NCI-H524 (cell line): ENCODE data around the gene GOT2.
"Not testable (repeated sequence)": the region's sequence is repeated elsewhere in the genome, so short reads cannot be mapped to it uniquely, and the experiment has no call there.

Source experiments
- DNase-seq, 2 experiments: peaks; one replicate each; lab custom pipeline; 2025; lab: John Stamatoyannopoulos, UW

Gene GOT2

DNA sequence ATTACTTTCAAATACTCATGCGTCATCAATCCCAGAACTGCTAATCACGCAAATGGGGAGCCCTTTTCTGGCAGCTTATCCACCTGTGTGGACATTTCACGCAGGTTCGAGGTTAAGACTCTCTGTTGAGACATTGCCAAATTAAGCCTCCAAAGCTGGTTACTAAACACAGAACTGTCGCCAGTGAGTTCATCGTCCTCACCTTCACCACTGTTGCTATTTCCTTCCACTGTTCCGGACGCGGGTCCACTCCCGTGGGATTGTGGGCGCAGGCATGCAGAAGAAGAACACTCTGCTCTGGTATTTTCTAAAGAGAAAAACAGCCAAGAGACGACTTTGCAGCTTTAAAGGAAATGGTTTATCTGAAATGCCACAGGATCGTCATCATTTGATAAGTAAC, 16.1 kb downstream of the GOT2 start:
- DNase-seq = no peak

DNA sequence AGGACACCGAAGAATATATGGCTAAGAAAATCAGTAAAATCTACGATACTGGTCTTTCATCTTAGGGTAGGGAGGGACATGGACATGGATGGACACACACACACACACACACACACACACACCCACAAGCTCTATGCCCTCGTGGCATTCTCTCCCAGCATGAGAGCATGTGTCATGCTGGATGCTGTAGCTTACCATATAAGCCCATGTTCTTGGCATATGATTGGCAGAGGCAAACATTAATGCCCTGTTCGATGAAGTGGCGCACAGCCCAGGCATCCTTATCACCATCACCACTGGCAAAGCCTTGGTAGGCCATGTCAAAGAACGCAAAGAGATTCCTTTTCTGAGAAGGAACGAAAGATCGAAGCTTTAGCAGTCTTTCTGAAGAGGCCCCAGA, 17.6 kb downstream of the GOT2 start:
- DNase-seq = no peak

DNA sequence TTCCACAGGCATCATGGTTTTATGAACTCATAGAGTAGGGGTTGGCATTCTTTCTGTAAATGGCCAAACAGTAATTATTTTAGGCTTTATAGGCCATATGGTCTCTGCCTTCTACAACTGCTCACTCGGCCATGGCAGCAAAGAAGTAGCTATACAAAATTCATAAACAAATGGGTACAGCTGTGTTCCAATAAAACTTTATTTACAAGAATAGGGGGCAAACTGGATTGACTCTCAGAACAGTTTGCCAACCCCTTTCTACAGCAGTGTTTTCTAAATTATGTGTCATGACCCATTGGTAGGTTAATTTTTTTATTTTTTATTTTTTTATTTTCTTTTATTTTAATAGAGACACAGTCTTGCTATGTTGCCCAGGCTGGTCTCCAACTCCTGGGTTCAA, 20.4 kb downstream of the GOT2 start:
- no peak for DNase-seq

DNA sequence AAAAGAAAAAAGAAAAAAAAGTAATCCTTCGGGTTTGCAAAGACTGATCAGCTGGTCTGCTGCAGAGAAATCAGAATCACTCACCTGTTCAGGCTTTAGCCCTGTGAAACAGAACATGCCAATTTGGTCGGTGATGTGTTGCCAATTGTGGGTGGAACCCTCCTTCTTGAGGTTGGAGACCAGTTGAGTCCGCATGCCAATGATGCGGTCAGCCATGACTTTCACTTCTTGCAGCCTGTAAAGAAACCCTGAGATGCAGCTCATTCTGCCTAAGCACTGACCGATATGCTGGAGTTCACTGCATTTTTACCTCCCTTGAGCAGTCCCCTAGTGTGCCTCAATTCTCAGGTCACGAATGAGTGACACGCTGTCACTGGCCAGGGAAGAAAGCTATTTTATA, 24.8 kb downstream of the GOT2 start:
- DNase-seq = no peak

DNA sequence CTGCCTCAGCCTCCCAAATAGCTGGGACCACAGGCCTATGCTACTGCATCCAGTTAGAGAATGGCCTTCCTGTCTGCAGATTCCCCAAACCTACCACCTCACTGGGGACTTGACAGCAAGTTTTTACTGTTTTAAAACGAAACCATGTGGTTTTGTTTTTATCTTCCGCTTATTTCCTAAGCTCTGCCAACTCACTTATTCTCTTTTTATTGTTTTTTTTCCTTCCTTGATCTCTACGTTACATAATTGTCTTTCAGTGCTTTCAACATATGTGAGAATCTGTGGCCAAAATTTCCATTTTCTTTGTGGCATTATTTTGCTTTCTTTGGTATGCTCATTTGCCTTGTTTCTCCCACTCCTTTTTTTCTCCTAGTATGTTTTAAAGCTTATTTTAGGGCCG, 35.0 kb downstream of the GOT2 start:
- DNase-seq = no peak

DNA sequence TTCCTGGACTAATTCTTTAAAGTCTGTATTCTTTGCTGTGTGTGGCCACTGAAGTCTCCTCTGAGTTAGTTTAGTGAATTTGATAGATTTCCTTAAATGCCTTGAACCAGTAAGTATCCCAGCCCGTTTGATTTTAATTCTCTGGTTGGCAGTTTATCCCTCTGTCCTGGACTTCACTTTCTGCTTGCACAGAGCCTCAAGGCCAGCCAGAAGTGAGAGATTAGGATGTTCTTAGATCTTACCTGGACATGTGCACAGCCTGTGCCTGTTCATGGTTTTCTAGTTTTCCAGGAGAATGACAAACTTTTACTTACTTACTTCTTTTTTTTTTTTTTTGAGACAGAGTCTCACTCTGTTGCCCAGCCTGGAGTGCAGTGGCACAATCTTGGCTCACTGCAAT, 38.7 kb downstream of the GOT2 start:
- no peak for DNase-seq

DNA sequence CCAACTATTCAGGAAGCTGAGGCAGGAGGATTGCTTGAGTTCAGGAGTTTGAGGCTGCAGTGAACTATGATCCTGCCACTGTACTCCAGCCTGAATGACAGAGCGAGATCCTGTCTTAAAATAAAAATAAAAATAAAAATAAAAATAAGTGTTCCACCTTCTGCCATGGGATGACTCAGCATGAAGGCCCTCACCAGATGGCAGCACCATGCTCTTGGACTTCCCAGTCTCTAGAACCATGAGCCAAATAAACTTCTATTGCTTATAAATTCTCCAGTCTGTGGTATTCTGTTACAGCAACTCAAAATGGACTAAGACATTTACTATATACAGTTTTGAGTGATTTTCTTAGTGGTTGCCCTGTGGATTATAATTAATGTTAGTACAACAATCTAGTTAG, 41.7 kb downstream of the GOT2 start:
- no peak for DNase-seq

DNA sequence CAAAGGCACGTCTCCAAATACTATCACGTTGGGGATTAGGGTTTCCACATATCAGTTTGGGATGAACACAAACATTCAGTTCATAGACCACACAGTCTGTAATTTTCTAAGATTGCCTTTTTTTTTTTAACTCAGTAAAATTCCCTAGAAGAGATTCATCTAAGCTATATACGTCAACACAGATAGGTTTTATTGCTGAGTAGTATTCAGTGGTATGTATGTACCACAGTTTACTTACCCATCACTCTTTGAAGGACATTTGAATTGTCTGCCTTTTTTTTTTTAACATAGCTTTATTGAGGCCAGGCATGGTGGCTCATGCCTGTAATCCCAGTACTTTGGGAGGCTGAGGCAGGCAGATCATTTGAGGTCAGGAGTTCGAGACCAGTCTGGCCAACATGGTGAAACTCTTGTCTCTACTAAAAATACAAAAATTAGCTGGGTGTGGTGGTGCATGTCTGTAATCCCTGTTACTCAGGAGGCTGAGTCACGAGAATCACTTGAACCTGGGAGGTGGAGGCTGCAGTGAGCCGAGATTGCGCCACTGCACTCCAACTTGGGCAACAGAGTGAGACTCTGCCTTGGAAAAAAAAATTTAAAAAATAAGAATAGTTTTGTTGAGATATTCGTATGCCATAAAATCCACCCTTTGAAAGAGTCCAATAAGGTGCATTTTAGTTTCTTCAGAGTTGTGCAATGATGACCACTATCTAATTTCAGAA, 47.0 kb downstream of the GOT2 start:
- DNase-seq = not testable (repeated sequence)

DNA sequence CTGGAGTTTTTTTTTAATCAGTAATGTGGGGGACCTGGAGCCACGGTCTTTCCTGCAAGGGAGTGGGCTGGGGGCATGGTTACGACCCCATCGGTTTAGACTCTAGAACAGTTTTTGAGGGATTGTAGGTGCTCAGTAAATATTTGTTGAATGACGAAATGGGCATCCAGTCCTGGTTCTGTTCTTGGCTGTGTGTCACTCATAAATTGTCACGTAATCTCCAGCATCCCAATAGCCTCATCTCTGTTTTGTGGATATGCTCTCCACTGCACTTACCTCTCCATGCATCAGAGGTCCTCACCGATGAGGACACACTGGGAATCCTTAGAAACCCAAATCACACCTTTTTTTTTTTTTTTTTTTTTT, 49.0 kb downstream of the GOT2 start:
- DNase-seq = no peak

DNA sequence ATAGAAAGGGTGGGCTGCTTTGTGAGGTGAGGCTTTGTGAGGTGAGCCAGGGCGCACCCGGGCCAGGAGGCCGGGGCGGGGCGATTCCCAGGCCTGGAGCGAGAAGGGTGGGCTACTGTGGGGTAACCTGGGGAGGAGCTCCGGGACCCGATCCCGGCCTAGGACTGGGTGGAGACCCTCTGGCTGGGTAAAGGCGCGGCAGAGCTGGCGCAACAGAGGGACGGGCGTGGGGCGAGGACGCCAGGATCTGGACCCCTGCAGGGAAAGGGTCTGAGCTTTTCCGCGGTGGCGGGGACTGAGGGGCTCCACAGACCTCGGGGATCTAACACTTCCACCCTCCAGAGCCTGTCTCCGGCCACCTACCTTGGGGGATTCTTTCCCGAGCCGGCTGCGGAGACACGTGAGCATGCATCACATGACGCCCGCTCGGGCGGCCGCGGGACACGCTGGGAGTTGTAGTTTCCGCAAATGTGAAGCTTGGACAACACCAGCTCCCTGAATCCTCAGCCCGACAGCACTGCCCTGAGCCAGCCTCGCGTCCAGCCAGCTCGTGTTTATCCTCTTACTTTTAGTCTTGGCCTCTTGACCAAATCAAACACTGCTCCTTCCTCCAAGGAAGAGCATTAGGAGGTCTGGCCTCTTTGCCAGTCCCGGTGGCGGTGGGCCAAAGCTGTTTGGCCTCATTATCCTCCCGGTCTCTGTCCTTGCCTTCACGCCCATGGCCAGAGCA, 49.6 kb downstream of the GOT2 start, which contains the start of gene SLC38A7:
Gene SLC38A7, minus strand, starts transcription at position 417 of the 730 bp plus-strand sequence. CDS start 4,644 bp downstream, outside the sequence.
- DNase-seq = peak; percentile 29 to 77

DNA sequence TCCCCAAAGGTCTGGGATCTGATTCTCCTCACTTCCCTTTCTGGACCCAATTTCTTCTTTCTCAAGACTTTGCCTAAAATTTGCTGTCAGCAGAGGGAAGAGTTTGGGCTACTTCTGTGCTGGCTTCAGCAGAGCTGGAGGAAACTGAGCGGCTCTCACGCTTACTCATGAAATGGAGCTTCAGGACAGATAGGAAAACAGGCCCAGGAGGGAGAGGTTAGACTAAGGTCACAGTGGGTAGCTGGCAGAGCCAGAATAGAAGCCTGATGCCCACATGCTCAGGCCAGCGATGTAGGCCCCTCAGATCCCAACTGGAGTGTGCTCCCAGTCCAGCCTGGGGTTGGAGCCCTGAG, 50.1 kb downstream of the GOT2 start:
- no peak for DNase-seq

DNA sequence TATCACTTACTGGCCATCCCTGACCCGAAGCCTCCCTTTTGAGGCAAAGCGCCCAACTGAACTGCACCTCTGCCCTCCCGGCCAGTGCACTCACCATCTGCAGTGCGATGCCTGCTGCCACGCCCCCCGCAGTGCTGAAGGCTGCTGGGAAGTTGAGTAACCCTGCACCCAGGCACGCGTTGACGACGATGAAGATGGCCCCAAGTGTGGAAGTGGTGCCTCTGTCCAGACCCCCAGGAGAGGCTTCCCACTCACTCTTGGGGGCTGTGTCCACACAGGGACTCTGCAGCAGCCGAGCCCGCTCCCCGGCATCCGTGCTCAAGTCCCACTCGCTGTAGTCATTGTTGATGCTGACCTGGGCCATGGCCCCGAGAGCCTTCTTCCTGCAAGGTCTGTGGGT, 54.4 kb downstream of the GOT2 start:
- no peak for DNase-seq

DNA sequence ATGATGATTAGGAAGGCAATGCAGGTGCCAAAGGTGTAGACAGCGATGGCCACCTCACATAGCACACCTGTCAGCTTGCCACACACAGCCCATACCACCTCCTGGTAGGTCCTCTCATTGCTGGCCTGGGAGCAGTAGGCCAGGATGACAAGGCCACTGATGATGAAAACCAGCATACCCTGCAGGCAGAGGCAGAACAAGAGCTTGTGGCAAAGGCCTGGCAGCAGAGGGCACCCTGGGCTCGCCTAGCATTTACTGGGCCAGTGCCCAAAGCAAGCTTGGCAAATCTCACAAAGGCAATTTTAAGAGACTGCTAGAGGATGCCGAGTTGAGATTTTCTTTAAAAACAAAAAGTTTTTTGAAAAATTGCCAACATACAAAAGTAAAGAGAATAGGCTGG, 55.4 kb downstream of the GOT2 start:
- DNase-seq = no peak

DNA sequence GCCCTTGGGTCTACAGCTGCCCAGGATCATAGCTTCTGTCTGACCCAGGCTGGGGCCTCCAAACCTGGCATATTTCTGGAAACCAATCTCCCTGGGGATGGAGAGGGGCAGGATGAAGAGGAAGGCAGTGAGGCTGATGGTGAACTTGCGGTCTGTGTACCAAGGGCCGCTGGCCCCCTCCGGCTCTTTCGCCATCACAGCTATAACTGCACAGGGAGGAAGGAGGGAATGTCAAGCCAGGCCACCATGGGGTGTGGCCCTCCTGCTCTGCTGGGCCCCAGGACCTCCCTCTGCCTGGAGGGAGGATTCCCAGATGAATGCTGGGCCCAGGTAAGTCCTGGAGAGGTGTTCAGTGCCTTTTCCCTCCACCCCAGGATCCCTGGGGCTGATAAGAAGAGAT, 55.8 kb downstream of the GOT2 start:
- no peak for DNase-seq

DNA sequence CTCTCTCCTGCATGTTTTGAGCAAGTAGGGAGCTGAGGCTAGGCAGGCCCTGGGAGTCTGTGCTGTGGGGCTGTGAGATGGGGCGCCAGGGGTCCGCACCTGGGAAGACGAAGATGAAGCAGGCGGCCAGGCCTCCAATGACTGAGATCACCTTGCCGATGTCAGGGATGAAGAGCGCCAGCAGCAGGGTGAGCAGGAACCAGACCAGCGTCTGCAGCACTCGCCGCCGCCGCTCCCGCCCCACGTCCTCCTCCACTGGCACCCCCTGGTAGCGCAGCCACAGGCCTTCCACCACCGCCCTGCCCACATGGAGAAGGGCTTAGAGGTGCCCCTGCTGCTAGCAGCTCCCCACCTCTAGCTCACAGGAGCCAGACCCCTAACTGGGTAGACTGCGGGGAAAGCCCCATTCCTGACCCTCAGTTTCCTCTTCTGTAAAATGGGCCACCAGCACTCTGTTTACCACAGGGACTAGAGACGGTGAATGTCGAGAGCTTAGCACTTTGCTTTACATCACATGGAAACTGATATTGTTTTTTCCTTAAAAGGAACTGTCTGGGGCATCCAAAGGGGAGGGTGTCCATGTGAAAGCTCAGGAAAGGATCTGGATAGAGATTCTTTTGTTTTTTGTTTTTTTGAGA, 63.1 kb downstream of the GOT2 start:
- no peak for DNase-seq

DNA sequence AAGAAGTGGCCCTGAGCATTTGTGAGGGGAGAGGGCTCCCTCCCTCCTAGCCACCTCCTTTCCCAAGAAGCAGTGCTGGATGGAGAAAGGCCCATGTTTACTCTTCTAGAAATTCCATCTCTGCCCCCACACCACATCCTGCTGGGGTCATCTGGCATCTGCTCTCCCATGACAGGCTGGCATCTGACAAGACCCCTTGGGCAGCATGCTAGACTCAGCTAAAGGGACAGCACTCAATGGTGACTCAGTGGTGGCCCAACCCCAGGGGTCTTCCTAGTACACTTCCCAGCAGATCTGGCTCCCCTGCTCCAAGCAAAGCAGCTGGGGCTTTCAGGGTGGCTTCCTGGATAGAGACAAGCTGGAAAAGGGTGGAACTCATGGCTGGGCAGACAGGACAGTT, 63.9 kb downstream of the GOT2 start:
- DNase-seq = no peak

DNA sequence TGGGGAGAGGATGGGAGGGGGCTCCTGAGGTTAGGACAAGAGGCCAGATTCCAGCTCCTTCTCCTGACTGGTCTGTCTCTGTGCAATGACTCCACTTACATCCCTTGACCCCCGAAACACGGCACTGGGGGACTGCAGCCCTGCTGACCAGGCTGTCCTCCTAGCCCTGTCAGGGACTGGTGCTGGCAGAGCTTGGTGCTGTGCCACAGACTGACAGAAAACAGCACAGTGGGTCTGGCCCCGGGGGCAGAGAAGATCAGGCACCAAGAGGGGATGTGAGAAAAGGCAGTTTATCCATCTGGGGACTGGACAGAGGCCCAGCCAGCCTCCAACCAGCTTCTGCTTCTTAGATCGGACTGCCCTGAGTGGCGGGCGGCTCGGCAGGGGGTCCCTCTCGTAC, 68.9 kb downstream of the GOT2 start:
- no peak for DNase-seq

DNA sequence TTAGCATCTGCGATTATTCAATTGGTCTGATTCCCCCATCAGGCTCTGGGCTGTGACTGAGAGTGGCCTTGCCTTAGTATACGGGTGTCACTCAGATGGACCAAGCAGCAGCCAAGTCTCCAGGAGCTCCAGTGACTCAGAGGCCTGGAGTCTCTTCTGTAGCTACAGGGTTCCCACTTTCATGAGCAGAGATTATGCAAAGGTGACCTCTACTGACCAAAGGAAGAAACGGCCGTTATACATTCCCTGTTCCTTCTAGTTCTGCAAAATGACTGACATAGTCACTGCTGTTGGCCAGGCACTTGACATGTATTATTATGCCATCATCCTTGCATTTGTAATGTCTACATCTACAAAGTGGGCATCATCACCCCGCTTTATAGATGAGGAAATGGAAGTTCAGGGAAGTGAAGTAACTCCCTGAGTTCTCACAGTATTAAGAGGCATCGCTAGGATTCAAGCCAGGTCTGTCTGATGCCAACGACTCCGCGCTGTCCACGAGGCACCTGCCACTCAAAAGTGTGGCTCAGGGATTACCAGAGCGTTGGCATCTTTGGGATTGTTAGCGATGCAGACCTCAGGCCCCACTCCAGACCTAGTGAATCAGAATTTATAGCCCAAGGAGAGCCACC, 72.8 kb downstream of the GOT2 start:
- DNase-seq = peak; percentile 60 to 86

DNA sequence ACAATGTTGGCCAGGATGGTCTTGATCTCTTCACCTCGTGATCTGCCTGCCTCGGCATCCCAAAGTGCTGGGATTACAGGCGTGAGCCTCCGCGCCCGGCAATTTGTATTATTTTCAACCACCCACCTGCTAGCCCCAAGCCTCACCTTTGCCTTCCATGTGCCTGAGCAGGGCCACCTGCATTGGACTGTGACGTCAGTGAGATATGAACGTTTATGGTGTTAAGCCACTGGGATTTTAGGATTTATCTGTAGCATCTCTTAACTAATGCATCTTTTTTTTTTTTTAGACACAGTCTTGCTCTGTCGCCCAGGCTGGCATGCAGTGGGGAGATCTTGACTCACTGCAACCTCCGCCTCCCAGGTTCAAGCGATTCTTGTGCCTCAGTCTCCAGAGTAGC, 74.2 kb downstream of the GOT2 start:
- DNase-seq = not testable (repeated sequence)

DNA sequence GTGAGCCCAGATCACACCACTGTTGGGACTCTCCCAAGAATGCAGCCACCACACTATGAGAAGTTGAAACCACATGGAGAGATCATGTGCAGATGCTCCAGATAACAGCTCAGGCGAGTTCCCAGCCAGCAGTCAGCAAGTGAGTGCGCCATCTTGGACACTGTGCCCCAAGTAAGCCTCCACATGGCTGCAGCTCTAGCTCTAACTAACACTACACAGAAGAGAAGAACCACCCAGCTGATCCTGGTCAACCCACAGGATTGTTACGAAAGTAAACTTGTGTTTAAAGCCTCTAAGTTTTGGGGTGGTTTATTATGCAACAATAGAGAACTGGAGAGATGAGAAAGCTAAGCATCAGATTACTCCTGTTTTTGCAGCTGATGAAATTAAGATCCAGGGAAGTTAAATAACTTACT, 75.3 kb downstream of the GOT2 start:
- no peak for DNase-seq
